NCI-H510A (cell line): ENCODE results near the gene UST.

Experiments
- DNase-seq: peaks from one replicate; lab custom pipeline; 2025; lab: John Stamatoyannopoulos, UW

Gene UST

GRCh38 chr6:148803979-148804378 is 57.1 kb downstream of the UST start:
- no peak for DNase-seq

GRCh38 chr6:148805777-148806176 is 58.9 kb downstream of the UST start:
- no peak for DNase-seq

GRCh38 chr6:148807784-148808183 is 61.0 kb downstream of the UST start:
- no peak for DNase-seq

GRCh38 chr6:148808786-148809304 is 62.0 kb downstream of the UST start:
- no peak for DNase-seq

- DNase-seq: no peak
Observed at GRCh38 chr6:148811459-148811858, 64.6 kb downstream of the UST start.

GRCh38 chr6:148814082-148814790 is 67.4 kb downstream of the UST start:
- DNase-seq: no peak

GRCh38 chr6:148814869-148815268 is 68.0 kb downstream of the UST start:
- DNase-seq: no peak

- DNase-seq: no peak
Observed at GRCh38 chr6:148816117-148816516, 69.3 kb downstream of the UST start.

GRCh38 chr6:148817689-148818088 is 70.9 kb downstream of the UST start:
- no peak for DNase-seq

- no peak for DNase-seq
Observed at GRCh38 chr6:148818939-148819575, 72.2 kb downstream of the UST start.

GRCh38 chr6:148819852-148820251 is 73.0 kb downstream of the UST start:
- no peak for DNase-seq

- DNase-seq: no peak
Observed at GRCh38 chr6:148822819-148823218, 76.0 kb downstream of the UST start.

- DNase-seq: no peak
Observed at GRCh38 chr6:148824291-148824690, 77.5 kb downstream of the UST start.

GRCh38 chr6:148824960-148825359 is 78.1 kb downstream of the UST start:
- DNase-seq: no peak

GRCh38 chr6:148825492-148825891 is 78.7 kb downstream of the UST start:
- no peak for DNase-seq

GRCh38 chr6:148827416-148828045 is 80.7 kb downstream of the UST start:
- DNase-seq: no peak

GRCh38 chr6:148828047-148828446 is 81.2 kb downstream of the UST start:
- no peak for DNase-seq

GRCh38 chr6:148829415-148830101 is 82.7 kb downstream of the UST start:
- DNase-seq: no peak

GRCh38 chr6:148830614-148831013 is 83.8 kb downstream of the UST start:
- no peak for DNase-seq

- DNase-seq: no peak
Observed at GRCh38 chr6:148831064-148831463, 84.2 kb downstream of the UST start.

GRCh38 chr6:148831531-148831930 is 84.7 kb downstream of the UST start:
- no peak for DNase-seq

GRCh38 chr6:148835920-148836441 is 89.2 kb downstream of the UST start:
- DNase-seq: no peak
